Fibroblast of peridontal ligament (primary cell): ENCODE data around the gene FOXO3.
"Not testable (repeated sequence)": the region's sequence is repeated elsewhere in the genome, so short reads cannot be mapped to it uniquely, and the experiment has no call there.

Experiments used
- DNase-seq: peaks from one replicate; pipeline ENCODE4 v3.0.0-alpha.2; 2010; ENCODE audit errors: extremely low read depth

FOXO3 gene

DNA sequence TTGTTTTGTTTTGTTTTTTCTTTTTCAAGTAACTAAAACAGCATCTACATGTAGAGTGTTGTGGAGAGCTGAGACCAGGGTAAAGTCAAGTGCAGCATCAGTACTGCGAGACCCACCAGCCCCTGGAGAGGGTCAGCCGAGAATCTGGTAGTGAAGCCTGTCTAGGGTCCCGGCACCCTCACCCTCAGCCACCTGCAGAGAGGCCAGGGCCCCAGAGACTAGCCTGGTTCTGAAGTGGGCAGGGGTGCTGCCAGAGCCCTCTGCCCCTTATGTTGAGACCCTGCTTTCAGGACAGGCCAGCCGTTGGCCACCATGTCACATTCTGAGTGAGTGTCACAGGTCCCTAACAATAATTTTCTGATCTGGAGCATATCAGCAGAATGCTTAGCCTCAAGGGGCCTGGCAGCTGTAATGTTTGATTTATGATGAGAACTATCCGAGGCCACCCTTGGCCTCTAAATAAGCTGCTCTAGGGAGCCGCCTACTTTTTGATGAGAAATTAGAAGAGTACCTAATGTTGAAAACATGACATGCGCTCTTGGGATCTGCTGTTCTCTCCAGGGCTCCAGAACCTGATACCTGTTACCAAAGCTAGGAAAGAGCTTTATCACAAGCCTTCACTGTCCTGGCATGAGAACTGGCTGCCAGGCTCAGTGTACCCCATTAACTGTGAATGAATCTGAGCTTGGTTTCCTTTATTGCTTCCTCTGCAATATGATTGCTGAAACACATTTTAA is 121.8 kb downstream of the FOXO3 start:
- not testable (repeated sequence) for DNase-seq

DNA sequence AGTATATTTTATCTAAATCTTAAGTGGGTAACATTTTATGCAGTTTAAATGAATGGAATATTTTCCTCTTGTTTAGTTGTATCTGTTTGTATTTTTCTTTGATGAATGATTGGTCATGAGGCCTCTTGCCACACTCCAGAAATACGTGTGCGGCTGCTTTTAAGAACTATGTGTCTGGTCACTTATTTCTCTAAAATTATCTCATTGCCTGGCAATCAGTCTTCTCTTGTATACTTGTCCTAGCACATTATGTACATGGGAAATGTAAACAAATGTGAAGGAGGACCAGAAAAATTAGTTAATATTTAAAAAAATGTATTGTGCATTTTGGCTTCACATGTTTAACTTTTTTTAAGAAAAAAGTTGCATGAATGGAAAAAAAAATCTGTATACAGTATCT is 123.3 kb downstream of the FOXO3 start:
- DNase-seq, result not testable (repeated sequence)

DNA sequence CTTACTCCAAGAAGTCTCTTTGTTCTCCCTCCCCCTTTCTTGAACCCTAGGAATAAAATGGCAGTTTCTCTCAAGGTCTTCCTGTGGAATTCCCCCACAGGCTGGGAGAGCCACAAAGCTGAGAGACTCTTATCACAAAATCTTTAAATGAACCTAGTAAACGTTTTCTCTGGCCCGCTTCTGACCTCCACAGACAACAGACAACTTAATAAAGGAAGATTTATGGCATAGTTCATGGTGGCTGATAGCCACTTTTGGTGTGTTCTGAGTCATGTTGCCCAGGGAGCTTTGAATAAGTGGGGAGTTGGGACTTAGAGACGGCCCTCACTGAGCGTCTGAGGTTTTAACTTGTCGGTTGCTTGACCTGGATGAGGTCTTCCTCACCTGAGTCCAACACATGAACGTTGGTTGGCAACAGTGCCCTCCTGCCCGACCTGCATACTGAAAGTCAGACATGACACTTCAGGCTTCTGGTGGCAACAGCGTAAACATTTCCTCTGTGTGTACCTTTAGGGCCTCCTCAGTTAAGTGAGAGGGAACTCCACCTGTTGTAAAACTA is 124.1 kb downstream of the FOXO3 start:
- DNase-seq, result no peak

DNA sequence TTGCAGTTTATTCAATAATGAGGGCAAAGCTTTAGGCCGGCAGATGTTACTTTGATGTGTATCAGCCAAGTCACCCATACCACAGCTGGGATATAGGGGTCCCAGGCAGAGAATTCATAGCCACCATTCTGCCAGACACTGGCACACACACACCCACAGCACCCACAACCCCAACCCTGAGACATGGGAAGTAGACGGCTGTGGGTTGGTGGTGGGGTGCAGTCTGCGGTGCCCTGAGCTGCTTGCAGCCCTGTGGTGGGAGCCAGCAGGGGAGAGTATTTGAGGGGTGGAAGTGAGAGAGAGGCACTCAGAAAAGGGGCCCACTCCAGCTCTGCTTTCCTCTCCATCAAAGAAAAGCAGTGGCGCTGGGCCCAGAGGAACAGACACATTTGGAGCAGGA is 125.3 kb downstream of the FOXO3 start:
- no peak for DNase-seq

- DNase-seq, result no peak
These were observed 126.2 kb downstream of the FOXO3 start for GRCh38 chr6:108686896-108687295.

- no peak for DNase-seq
These were observed 127.2 kb downstream of the FOXO3 start for GRCh38 chr6:108687921-108688320.

GRCh38 chr6:108689272-108690161 is 128.8 kb downstream of the FOXO3 start:
- peak; percentile 74 for DNase-seq

- no peak for DNase-seq
These were observed 129.8 kb downstream of the FOXO3 start for GRCh38 chr6:108690326-108691049.

GRCh38 chr6:108693430-108694154 is 132.9 kb downstream of the FOXO3 start:
- DNase-seq, result no peak

GRCh38 chr6:108694816-108695215 is 134.1 kb downstream of the FOXO3 start:
- DNase-seq, result no peak

DNA sequence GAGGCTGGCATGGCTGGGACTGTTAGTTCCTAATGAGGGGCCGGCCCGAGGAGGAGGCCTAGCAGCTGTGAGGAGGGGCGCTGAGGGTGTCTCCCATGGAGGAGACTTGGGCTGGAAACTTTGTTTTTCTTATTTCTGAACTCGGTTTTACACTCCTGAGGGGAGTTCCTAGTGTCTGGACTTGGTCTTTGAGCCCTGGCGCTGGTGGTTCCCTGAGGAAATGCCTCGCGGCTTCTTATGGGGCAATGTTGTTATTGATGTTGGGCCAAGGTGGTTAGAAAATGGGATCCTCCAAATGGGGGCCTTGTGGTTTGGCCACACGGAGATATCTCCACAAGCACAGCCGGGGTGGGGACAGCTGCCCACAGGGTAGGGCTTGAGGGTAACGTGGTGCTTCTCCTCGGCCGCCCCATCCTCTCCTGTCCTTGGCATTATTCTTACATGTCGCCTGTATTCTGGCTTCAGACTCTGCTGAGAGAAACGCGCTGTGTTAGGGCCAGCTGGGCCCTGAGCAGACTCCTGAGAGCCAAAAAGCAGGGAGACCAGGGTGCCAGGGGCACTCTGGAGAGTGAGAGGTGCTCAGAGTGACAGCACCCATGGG is 136.9 kb downstream of the FOXO3 start:
- DNase-seq, result peak; percentile 59

GRCh38 chr6:108698593-108699289 is 138.0 kb downstream of the FOXO3 start:
- no peak for DNase-seq

DNA sequence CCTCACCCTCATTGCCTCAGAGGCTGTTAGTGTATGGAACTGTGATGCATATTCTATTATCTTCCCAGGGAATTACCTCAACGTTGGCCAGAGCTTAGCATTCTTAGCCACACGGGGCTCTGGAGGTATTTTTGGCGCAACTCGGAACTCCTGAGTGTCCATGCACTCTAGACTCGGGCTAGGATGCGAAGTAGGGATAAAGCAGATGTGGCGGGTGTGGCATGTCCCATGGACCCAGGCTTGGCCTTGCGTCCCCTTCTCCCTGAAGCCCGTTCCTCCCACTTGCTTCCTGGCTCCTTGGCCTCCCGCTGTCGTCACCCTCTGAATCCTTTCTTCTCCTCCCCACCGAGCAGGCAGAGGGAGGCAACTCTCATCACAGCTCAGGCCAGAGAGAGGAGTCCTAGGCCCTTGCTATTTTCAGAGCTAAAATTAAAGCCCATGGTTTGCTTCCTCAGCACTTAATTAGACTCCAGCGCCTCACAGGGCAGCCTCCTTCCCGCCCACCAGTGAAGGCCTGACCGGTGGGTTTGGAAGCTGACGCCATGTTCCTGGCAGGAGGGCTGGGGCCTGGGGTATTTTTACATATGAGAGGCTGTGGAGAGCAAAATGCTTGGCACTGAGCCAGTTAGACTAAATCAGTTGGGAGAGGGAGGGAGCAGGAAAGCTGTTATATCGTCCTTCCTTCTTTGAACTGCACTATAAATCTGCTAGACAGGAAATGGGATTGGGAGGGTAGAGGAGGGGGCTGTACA is 138.7 kb downstream of the FOXO3 start:
- no peak for DNase-seq

DNA sequence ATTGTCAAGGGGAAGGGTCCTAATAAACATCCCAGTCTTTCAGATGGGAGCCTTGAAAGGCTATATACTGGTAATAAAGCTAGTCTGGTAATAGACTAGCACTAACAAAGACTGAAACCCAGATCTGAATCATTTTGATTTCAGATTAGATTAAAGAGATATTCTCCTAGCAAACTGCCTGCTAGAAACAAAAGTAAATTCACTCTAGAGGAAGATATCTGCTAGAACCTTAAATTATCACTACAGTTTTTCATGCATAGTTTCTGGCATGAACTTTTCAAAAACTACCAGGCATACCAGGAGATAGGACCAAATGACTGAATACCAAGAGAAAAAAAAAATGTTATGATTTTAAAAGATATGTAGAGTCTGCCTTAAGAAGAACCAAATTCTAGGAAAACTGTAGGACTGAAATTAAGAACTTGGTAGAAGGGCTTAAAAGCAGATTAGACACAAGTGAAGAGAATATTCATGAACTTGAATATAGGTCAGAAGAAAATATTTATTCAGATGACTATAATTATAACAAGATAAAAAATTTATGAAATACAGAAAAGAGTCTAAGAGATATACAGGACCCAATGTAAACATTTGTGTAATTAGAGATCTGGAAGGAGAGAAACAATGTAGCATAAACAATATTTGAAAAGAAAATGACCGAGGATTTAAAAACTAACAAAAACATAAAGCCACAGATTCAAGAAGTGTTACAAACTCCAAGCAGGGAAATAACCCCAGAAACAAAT is 141.6 kb downstream of the FOXO3 start:
- no peak for DNase-seq

DNA sequence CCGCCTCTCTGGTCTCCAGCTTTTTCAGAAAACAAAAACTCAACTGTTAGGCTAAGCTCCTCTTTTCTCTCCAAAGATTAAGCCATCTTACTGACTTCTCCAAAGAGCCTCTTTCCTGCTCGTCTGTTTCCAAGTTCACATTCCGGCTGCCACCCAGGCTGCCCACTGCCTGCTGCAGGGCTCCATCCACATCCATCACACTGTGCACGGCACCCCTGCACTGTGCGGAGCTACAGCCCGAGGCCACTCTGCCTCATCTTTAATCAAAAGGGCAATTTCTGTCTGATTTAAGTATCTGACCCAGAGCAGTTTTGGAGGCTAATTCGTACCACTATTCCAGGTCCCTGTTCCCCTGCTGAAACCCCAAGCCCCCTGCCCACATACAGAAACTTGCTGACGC is 145.9 kb downstream of the FOXO3 start:
- no peak for DNase-seq

- DNase-seq, result no peak
These were observed 146.7 kb downstream of the FOXO3 start for GRCh38 chr6:108707328-108707976.

GRCh38 chr6:108710030-108710429 is 149.3 kb downstream of the FOXO3 start:
- DNase-seq, result no peak

- DNase-seq, result no peak
These were observed 149.8 kb downstream of the FOXO3 start for GRCh38 chr6:108710551-108710950.
